Endothelial cell of umbilical vein (primary cell): Measurements from ENCODE around the gene LCOR. TPM values are rescaled to one million over a fixed set of nuclear protein-coding genes. Genes with fewer than 3 reads are reported as not detected.

ENCODE experiments used
- BruUV-seq: library from RNA; stranded (reverse); fragments of 400-500 nt; replicated peaks from 2 replicates; lab custom pipeline; 2021; lab: Mats Ljungman, UMichigan
- CTCF ChIA-PET: fragments of 300-600, 350-600 bp; sonication (Branson Sonifier 250); formaldehyde crosslinking; loops from one replicate; lab custom pipeline; 2021; ENCODE audit warnings: antibody characterized with exemption, inconsistent platforms; lab: Charles Lee
- POLR2A ChIA-PET: fragments of 300-600, 350-600 bp; sonication (Branson Sonifier 250); formaldehyde crosslinking; loops from one replicate; lab custom pipeline; 2021; ENCODE audit warnings: antibody characterized with exemption, inconsistent platforms; lab: Charles Lee
- DNase-seq: peaks from one replicate; pipeline ENCODE4 v3.0.0-alpha.2; 2011; ENCODE audit warnings: low read depth, low spot score
- FAIRE-seq: peaks from 2 replicates; lab custom pipeline; 2011; peaks lifted over from hg19 to GRCh38; lab: Jason Lieb, UNC
- H2AFZ ChIP-seq: 2 replicates; pipeline ENCODE4 v1.6.0; 2012; ENCODE audit warnings: low read depth, low read length, control low read depth, inconsistent platforms
- H3K27ac ChIP-seq: 2 replicates; pipeline ENCODE4 v1.5.1; 2011; ENCODE audit warnings: low read depth, mild to moderate bottlenecking, control low read depth, low read length, moderate library complexity; ENCODE audit not compliant: insufficient read depth
- H3K27me3 ChIP-seq, 2 experiments: 2 replicates each; pipeline versions ENCODE4 v1.6.0 to v1.6.1; 2011; ENCODE audit warnings: low read length in 2 of 2, mixed read lengths in 1 of 2; ENCODE audit not compliant: control insufficient read depth in 2 of 2, insufficient read depth in 2 of 2
- H3K36me3 ChIP-seq, 2 experiments: 2 replicates in 1 of 2; 3 replicates in 1 of 2; pipeline ENCODE4 v1.5.1; 2011; ENCODE audit warnings: low read length in 2 of 2, mild to moderate bottlenecking in 1 of 2, moderate library complexity in 1 of 2; ENCODE audit not compliant: control insufficient read depth in 2 of 2, insufficient read depth in 2 of 2; ENCODE audit errors: extremely low read depth in 1 of 2
- H3K4me1 ChIP-seq: 3 replicates; pipeline ENCODE4 v1.5.1; 2011; ENCODE audit warnings: mild to moderate bottlenecking, low read length; ENCODE audit not compliant: control insufficient read depth, insufficient read depth; ENCODE audit errors: extremely low read depth
- H3K4me2 ChIP-seq: 2 replicates; pipeline ENCODE4 v1.6.1; 2011; ENCODE audit warnings: low read length, control low read depth, mixed read lengths; ENCODE audit not compliant: insufficient read depth
- H3K4me3 ChIP-seq, 3 experiments: fragments of 200-600 bp in 1 of 3; sonication (generic), shearing (Covaris generic) in 1 of 3; replicated peaks in 1 of 3; 2 replicates each; pipeline ENCODE4 v1.5.1; 2011 to 2016; ENCODE audit warnings: control low read depth in 3 of 3, low read length in 3 of 3, mild to moderate bottlenecking in 2 of 3, inconsistent platforms in 1 of 3, low read depth in 1 of 3, moderate library complexity in 1 of 3; ENCODE audit not compliant: insufficient read depth in 1 of 3
- H3K79me2 ChIP-seq: 2 replicates; pipeline ENCODE4 v1.6.0; 2012; ENCODE audit warnings: low read length, inconsistent platforms; ENCODE audit not compliant: control insufficient read depth, insufficient read depth
- H3K9ac ChIP-seq: replicated peaks from 2 replicates; pipeline ENCODE3; 2011; ENCODE audit warnings: low read length, control low read depth; ENCODE audit not compliant: insufficient read depth; ENCODE audit errors: extremely low read depth
- H3K9me1 ChIP-seq: replicated peaks from 3 replicates; pipeline ENCODE4 v1.6.0; 2011; ENCODE audit warnings: mild to moderate bottlenecking, low read length; ENCODE audit not compliant: control insufficient read depth, insufficient read depth; ENCODE audit errors: extremely low read depth
- H3K9me3 ChIP-seq: replicated peaks from 2 replicates; pipeline ENCODE4 v1.5.1; 2012; ENCODE audit warnings: low read length, inconsistent platforms; ENCODE audit not compliant: control insufficient read depth, insufficient read depth
- H4K20me1 ChIP-seq: replicated peaks from 2 replicates; pipeline ENCODE3; 2011; ENCODE audit warnings: mild to moderate bottlenecking, low read length; ENCODE audit not compliant: control insufficient read depth, insufficient read depth; ENCODE audit errors: extremely low read depth
- EZH2 ChIP-seq: IDR thresholded peaks from 2 replicates; pipeline ENCODE4 v1.6.1; 2012; ENCODE audit warnings: borderline replicate concordance, low read depth, mild to moderate bottlenecking, moderate library complexity, low read length, inconsistent platforms; ENCODE audit not compliant: severe bottlenecking
- FOS ChIP-seq: IDR thresholded peaks from 2 replicates; pipeline ENCODE4 v1.6.1; 2011; ENCODE audit warnings: mild to moderate bottlenecking, low read length, moderate library complexity, borderline replicate concordance; ENCODE audit not compliant: insufficient read depth
- GATA2 ChIP-seq: IDR thresholded peaks from 2 replicates; pipeline ENCODE4 v1.7.0; 2011; ENCODE audit warnings: low read depth, mild to moderate bottlenecking, moderate library complexity, mixed read lengths, low read length; ENCODE audit not compliant: insufficient read length, insufficient read depth
- JUN ChIP-seq: IDR thresholded peaks from 2 replicates; pipeline ENCODE4 v1.6.1; 2011; ENCODE audit warnings: borderline replicate concordance, low read depth; ENCODE audit not compliant: insufficient read length, insufficient read depth
- MAX ChIP-seq: IDR thresholded peaks from 2 replicates; pipeline ENCODE4 v1.6.1; 2011; ENCODE audit not compliant: insufficient read depth, insufficient read length
- MYC ChIP-seq: IDR thresholded peaks from one replicate; pipeline ENCODE4 v1.6.1; 2011; ENCODE audit warnings: mild to moderate bottlenecking, low read depth, low read length
- POLR2A ChIP-seq: IDR thresholded peaks from 2 replicates; pipeline ENCODE4 v1.6.1; 2012; ENCODE audit warnings: low read depth, mild to moderate bottlenecking, control low read depth, low read length
- POLR2AphosphoS5 ChIP-seq: IDR thresholded peaks from 2 replicates; pipeline ENCODE4 v1.6.1; 2012; ENCODE audit warnings: low read depth, mild to moderate bottlenecking, control low read depth, low read length, moderate library complexity; ENCODE audit not compliant: insufficient read depth
- dilution Hi-C: fragments of 300-500 bp; cut with MboI; formaldehyde crosslinking; loops from one replicate; pipeline ENCODE4 v1.15.0; 2019; ENCODE audit warnings: low sequenced_read_pairs; ENCODE audit not compliant: extremely low pct_ligation_motif_present
- intact Hi-C: fragments of 100-400 bp; cut with micrococcal nuclease; formaldehyde crosslinking; loops from one replicate; pipeline ENCODE4 v1.10.0; 2022
- polyA plus RNA-seq, 4 experiments: library from polyadenylated mRNA; depleted of rRNA in 3 of 4; stranded (reverse) in 3 of 4; unstranded in 1 of 4; fragments of >200 nt; gene quantifications; 2 replicates each; pipeline versions ENCODE4 v1.2.1 to v1.2.3, GENCODE V29; 2011 to 2012; ENCODE audit warnings: missing spikeins in 1 of 4
- total RNA-seq: library from RNA; stranded (reverse); gene quantifications from 2 replicates; pipeline ENCODE4 v1.2.3, GENCODE V29; 2021
- TF ChIP-seq, protein P1 (sequence below), 2 donors: IDR thresholded peaks; 1 replicate in 1 of 2; 2 replicates in 1 of 2; pipeline ENCODE4 v1.5.1; 2011; ENCODE audit warnings: low read length in 2 of 2, mild to moderate bottlenecking in 2 of 2, moderate library complexity in 2 of 2, control low read depth in 1 of 2, inconsistent platforms in 1 of 2, low read depth in 1 of 2; ENCODE audit not compliant: insufficient read depth in 1 of 2; ENCODE audit errors: extremely low read depth in 1 of 2

Gene LCOR
- total and polyA plus RNA-seq, 2 donors (not counting 3 experiments of a cell fraction or from before 2014, with no cell fraction given): 11.6 to 39.0 TPM

- dilution Hi-C loops: no loop called here
- TF ChIP-seq, protein P1, sequence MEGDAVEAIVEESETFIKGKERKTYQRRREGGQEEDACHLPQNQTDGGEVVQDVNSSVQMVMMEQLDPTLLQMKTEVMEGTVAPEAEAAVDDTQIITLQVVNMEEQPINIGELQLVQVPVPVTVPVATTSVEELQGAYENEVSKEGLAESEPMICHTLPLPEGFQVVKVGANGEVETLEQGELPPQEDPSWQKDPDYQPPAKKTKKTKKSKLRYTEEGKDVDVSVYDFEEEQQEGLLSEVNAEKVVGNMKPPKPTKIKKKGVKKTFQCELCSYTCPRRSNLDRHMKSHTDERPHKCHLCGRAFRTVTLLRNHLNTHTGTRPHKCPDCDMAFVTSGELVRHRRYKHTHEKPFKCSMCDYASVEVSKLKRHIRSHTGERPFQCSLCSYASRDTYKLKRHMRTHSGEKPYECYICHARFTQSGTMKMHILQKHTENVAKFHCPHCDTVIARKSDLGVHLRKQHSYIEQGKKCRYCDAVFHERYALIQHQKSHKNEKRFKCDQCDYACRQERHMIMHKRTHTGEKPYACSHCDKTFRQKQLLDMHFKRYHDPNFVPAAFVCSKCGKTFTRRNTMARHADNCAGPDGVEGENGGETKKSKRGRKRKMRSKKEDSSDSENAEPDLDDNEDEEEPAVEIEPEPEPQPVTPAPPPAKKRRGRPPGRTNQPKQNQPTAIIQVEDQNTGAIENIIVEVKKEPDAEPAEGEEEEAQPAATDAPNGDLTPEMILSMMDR (IDR thresholded peaks at IDR 0.05; ENCODE audit: extremely low read depth in 1 of 2, insufficient read depth in 1 of 2, low read depth in 1 of 2, low read length in 2 of 2): no peak
- TF ChIP-seq MAX (no peak), GATA2 (no peak), JUN (no peak), POLR2A (no peak)
- CTCF ChIA-PET: no interaction called here
Observed at GRCh38 chr10:97040706-97041105, 208.6 kb downstream of the LCOR start.

GRCh38 chr10:97042081-97042480 lies 210.0 kb downstream of the LCOR start:
- FAIRE-seq (no peak), DNase-seq (no peak)
- no peak for TF ChIP-seq GATA2
- TF ChIP-seq, protein P1 (IDR thresholded peaks at IDR 0.05; ENCODE audit: extremely low read depth in 1 of 2, insufficient read depth in 1 of 2, low read depth in 1 of 2, low read length in 2 of 2): no peak
- no peak for TF ChIP-seq JUN
- no peak for TF ChIP-seq POLR2A
- no peak for TF ChIP-seq EZH2
- no peak for TF ChIP-seq POLR2AphosphoS5
- TF ChIP-seq MAX: no peak
- no peak for TF ChIP-seq FOS
- no peak for TF ChIP-seq MYC
- POLR2A ChIA-PET: no interaction called here
- Histone ChIP-seq H3K9me1 (no peaks in the 10 kb centered on the region), H3K4me3 (no peak overlapping the region), H3K27me3 (no peaks in the 10 kb centered on the region), H4K20me1 (no peaks in the 10 kb centered on the region), H3K4me2 (no peak overlapping the region), H3K27ac (no peak overlapping the region), H3K9me3 (no peaks in the 10 kb centered on the region), H3K79me2 (no peaks in the 10 kb centered on the region), H3K9ac (no peak overlapping the region), H2AFZ (no peak overlapping the region), H3K36me3 (no peaks in the 10 kb centered on the region), H3K4me1 (peaks cover 5% of the 10 kb centered on the region)
- BruUV-seq: no TSS peak
- CTCF ChIA-PET: interaction anchor here (0.6 kb wide), 1 partner anchor 17 kb away, joined by 3 read pairs; no protein-coding TSS in a partner anchor
- intact Hi-C loops: no loop called here
- dilution Hi-C loops: no loop called here

More at GRCh38 chr10:97040706-97041105, 208.6 kb downstream of the LCOR start:
- Histone ChIP-seq H3K27me3 (no peaks in the 10 kb centered on the region), H3K79me2 (no peaks in the 10 kb centered on the region), H4K20me1 (no peaks in the 10 kb centered on the region), H3K4me2 (no peak overlapping the region), H3K9me3 (no peaks in the 10 kb centered on the region), H3K36me3 (no peaks in the 10 kb centered on the region), H3K9me1 (no peaks in the 10 kb centered on the region), H3K27ac (no peak overlapping the region), H2AFZ (no peak overlapping the region), H3K4me1 (peaks cover 5% of the 10 kb centered on the region), H3K4me3 (no peak overlapping the region), H3K9ac (no peak overlapping the region)
- intact Hi-C loops: no loop called here
- POLR2A ChIA-PET: no interaction called here
- FAIRE-seq (no peak), DNase-seq (no peak)
- no TSS peak for BruUV-seq
